GM23338 (cell line): ENCODE data around the gene TNFSF4. TPM values are rescaled to one million over a fixed set of nuclear protein-coding genes. Genes with fewer than 3 reads are reported as not detected.

ENCODE experiments used
- ATAC-seq: fragments of 200-7000 bp; cut with Tn5 transposase; 3 replicates; pipeline ENCODE4 v1.9.1; 2020
- DNase-seq: peaks from one replicate; pipeline ENCODE4 v3.0.0-alpha.2; 2015; ENCODE audit warnings: low spot score
- H2AFZ ChIP-seq: fragments of 200-600 bp; sonication (generic); 2 replicates; pipeline ENCODE4 v1.8.0; 2016; ENCODE audit warnings: antibody characterized with exemption, mild to moderate bottlenecking, moderate library complexity
- H3F3A ChIP-seq: fragments of 200-600 bp; sonication (generic); replicated peaks from 2 replicates; pipeline ENCODE4 v1.8.0; 2017; ENCODE audit warnings: antibody characterized with exemption, mixed run types, low read depth
- H3K27ac ChIP-seq: fragments of 200-600 bp; sonication (generic); 2 replicates; pipeline ENCODE4 v1.6.1; 2016; ENCODE audit warnings: low read depth
- H3K27me3 ChIP-seq: fragments of 200-600 bp; sonication (generic); 2 replicates; pipeline ENCODE4 v1.8.0; 2016; ENCODE audit warnings: mild to moderate bottlenecking, mixed run types, moderate library complexity; ENCODE audit not compliant: insufficient read depth
- H3K36me3 ChIP-seq: fragments of 200-600 bp; sonication (generic); 2 replicates; pipeline ENCODE4 v1.8.0; 2016; ENCODE audit warnings: mild to moderate bottlenecking; ENCODE audit not compliant: insufficient read depth
- H3K4me1 ChIP-seq: fragments of 200-600 bp; sonication (generic); 2 replicates; pipeline ENCODE4 v1.8.0; 2016; ENCODE audit warnings: mild to moderate bottlenecking, moderate library complexity; ENCODE audit not compliant: insufficient read depth
- H3K4me2 ChIP-seq: fragments of 200-600 bp; sonication (generic); 2 replicates; pipeline ENCODE4 v1.7.1; 2017; ENCODE audit warnings: mixed run types
- H3K4me3 ChIP-seq: fragments of 200-600 bp; sonication (generic); 2 replicates; pipeline ENCODE4 v1.6.1; 2016; ENCODE audit warnings: mixed run types
- H3K79me2 ChIP-seq: fragments of 200-600 bp; sonication (generic); replicated peaks from 2 replicates; pipeline ENCODE4 v1.8.0; 2017; ENCODE audit warnings: mild to moderate bottlenecking; ENCODE audit not compliant: insufficient read depth
- H3K9me2 ChIP-seq: fragments of 200-600 bp; sonication (generic); 2 replicates; pipeline ENCODE4 v1.8.0; 2017; ENCODE audit not compliant: insufficient read depth
- H4K20me1 ChIP-seq: fragments of 200-600 bp; sonication (generic); replicated peaks from 2 replicates; pipeline ENCODE4 v1.8.0; 2017; ENCODE audit warnings: mild to moderate bottlenecking; ENCODE audit not compliant: insufficient read depth
- H3K27ac Mint-ChIP-seq: 2 replicates; pipeline ENCODE4 v1.8.0; 2020; ENCODE audit warnings: inconsistent platforms, mild to moderate bottlenecking, moderate library complexity, mixed read lengths
- H3K27me3 Mint-ChIP-seq: 3 replicates; pipeline ENCODE4 v1.8.0; 2022; ENCODE audit warnings: low read depth, mild to moderate bottlenecking, moderate library complexity, mixed read lengths, inconsistent platforms; ENCODE audit not compliant: insufficient read depth, poor library complexity
- H3K36me3 Mint-ChIP-seq: 3 replicates; pipeline ENCODE4 v1.8.0; 2021; ENCODE audit warnings: low read depth, mild to moderate bottlenecking, inconsistent platforms, moderate library complexity, mixed read lengths
- H3K4me1 Mint-ChIP-seq: 3 replicates; pipeline ENCODE4 v1.8.0; 2020; ENCODE audit warnings: mild to moderate bottlenecking, inconsistent platforms, mixed read lengths
- H3K4me3 Mint-ChIP-seq: 3 replicates; pipeline ENCODE4 v1.8.0; 2021; ENCODE audit warnings: moderate library complexity, mild to moderate bottlenecking, inconsistent platforms, mixed read lengths
- H3K9me3 Mint-ChIP-seq: 3 replicates; pipeline ENCODE4 v1.8.0; 2020; ENCODE audit warnings: moderate library complexity, mild to moderate bottlenecking, inconsistent platforms, mixed read lengths
- EZH2phosphoT487 ChIP-seq: fragments of 200-600 bp; sonication (generic); IDR thresholded peaks from one replicate; pipeline ENCODE4 v1.8.1; 2018; ENCODE audit warnings: antibody characterized with exemption; ENCODE audit not compliant: unreplicated experiment
- JUNB ChIP-seq: IDR thresholded peaks from one replicate; pipeline ENCODE4 v1.6.1; 2016; ENCODE audit warnings: antibody characterized with exemption; ENCODE audit not compliant: unreplicated experiment
- NANOG ChIP-seq: IDR thresholded peaks from 2 replicates; pipeline ENCODE4 v1.6.1; 2016; ENCODE audit warnings: antibody characterized with exemption, borderline replicate concordance
- POLR2AphosphoS5 ChIP-seq: IDR thresholded peaks from 2 replicates; pipeline ENCODE4 v1.6.1; 2016; ENCODE audit warnings: antibody characterized with exemption, low read depth
- STAT1 ChIP-seq: IDR thresholded peaks from one replicate; pipeline ENCODE4 v1.6.1; 2016; ENCODE audit warnings: antibody characterized with exemption; ENCODE audit not compliant: unreplicated experiment
- ZNF114 ChIP-seq: fragments of 250-450 bp; sonication (Bioruptor Pico); IDR thresholded peaks from 2 replicates; pipeline ENCODE4 v1.5.0; 2020; ENCODE audit warnings: mild to moderate bottlenecking, moderate library complexity
- ZNF331 ChIP-seq: fragments of 250-450 bp; sonication (Bioruptor Pico); IDR thresholded peaks from 2 replicates; pipeline ENCODE4 v1.5.0; 2020; ENCODE audit warnings: low read depth, mild to moderate bottlenecking, moderate library complexity
- polyA plus RNA-seq: library from polyadenylated mRNA; unstranded; fragments of >200 nt; fragmentation: Nextera tagmentation; extraction: Ambion mirVana; gene quantifications from 2 replicates; pipeline ENCODE4 v1.2.1, GENCODE V29; 2016
- total RNA-seq: library from RNA; depleted of rRNA; stranded (reverse); fragments of >200 nt; shearing (Covaris generic); gene quantifications from 2 replicates; pipeline ENCODE4 v1.2.3, GENCODE V29; 2014
- TF ChIP-seq, protein P1 (sequence below), 2 experiments: fragments of 200-600 bp in 1 of 2; sonication (generic) in 1 of 2; conservative IDR thresholded peaks; 2 replicates each; pipeline versions ENCODE4 v1.5.1 to v1.6.1; 2016 to 2017; ENCODE audit warnings: antibody characterized with exemption in 2 of 2, low read depth in 2 of 2, mild to moderate bottlenecking in 2 of 2, moderate library complexity in 1 of 2
- TF ChIP-seq, protein P2 (sequence below): IDR thresholded peaks from one replicate; pipeline ENCODE4 v1.6.1; 2018; ENCODE audit warnings: antibody characterized with exemption; ENCODE audit not compliant: unreplicated experiment
- TF ChIP-seq, protein P3 (sequence below): fragments of 250-450 bp; sonication (Bioruptor Pico); IDR thresholded peaks from 2 replicates; pipeline ENCODE4 v1.5.0; 2020; ENCODE audit warnings: mild to moderate bottlenecking, moderate library complexity

Gene TNFSF4
- total and polyA plus RNA-seq, 2 experiments from 2014 or later = 0.55 to 1.5 TPM

DNA sequence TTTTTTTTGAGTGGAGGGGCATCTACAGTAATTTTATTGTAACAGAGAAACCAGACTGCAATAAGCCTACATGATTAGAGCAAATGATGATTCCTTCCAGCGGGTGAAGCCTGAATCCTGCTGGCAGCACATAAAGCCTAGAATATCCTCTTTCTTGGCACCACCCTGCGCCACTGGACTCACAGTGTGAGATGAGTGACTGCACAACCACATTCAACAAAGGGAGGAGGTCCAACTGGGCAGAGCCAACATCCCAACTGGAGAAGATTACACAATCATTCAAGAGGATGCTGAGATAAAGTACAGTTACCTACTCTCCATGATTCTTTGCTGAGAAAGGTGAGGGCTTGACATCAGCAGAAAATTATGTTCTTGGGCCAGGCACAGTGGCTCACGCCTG, 67.4 kb downstream of the TNFSF4 start:
- Histone ChIP-seq H3K4me3 (no peak overlapping the region), H3K9me2 (0 out of 2 replicates have a peak, but pooled peaks cover 7% of the 10 kb centered on the region), H2AFZ (no peak overlapping the region), H3K27ac (no peak overlapping the region), H4K20me1 (no peaks in the 10 kb centered on the region), H3K79me2 (no peaks in the 10 kb centered on the region), H3K4me1 (no peaks in the 10 kb centered on the region), H3F3A (no peaks in the 10 kb centered on the region), H3K27me3 (no peaks in the 10 kb centered on the region), H3K36me3 (no peaks in the 10 kb centered on the region), H3K4me2 (no peak overlapping the region)
- TF ChIP-seq NANOG (no peak), JUNB (no peak), STAT1 (no peak)
- Mint-ChIP-seq H3K9me3 (no peaks in the 10 kb centered on the region), H3K4me1 (no peaks in the 10 kb centered on the region), H3K36me3 (no peaks in the 10 kb centered on the region), H3K27me3 (peaks cover 2% of the 10 kb centered on the region), H3K4me3 (no peak overlapping the region), H3K27ac (no peak overlapping the region)
- no peak for DNase-seq
- no peak for ATAC-seq

DNA sequence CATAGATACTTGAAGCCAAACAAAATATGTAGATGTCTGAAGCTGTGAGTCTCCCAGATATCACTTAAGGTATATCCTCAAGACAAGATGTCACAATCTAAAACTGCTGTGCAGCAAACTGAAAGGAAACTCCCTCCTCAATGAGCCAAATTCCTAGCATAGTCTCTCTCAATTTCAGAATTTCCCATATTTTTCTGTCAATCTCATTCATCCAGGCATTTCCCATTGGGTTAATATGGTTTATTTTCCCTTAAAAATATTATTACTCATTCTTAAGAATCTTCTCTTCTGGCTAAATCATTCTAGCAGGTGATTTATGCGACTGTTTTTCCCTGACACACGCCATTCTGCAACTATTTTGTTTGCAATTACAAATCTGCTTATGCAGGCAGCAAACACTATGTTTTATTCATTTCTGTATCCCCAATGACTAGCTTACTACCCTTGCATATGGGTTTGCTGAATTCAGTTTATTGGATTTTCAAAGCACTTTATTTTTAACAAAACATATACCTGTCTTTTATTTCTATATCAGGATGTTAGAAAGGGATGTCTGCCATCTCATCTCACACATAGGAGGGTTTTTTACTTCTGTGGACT, 69.9 kb downstream of the TNFSF4 start:
- ATAC-seq = no peak
- TF ChIP-seq ZNF331 (CRISPR knock-in tag) = no peak
- TF ChIP-seq, protein P1, sequence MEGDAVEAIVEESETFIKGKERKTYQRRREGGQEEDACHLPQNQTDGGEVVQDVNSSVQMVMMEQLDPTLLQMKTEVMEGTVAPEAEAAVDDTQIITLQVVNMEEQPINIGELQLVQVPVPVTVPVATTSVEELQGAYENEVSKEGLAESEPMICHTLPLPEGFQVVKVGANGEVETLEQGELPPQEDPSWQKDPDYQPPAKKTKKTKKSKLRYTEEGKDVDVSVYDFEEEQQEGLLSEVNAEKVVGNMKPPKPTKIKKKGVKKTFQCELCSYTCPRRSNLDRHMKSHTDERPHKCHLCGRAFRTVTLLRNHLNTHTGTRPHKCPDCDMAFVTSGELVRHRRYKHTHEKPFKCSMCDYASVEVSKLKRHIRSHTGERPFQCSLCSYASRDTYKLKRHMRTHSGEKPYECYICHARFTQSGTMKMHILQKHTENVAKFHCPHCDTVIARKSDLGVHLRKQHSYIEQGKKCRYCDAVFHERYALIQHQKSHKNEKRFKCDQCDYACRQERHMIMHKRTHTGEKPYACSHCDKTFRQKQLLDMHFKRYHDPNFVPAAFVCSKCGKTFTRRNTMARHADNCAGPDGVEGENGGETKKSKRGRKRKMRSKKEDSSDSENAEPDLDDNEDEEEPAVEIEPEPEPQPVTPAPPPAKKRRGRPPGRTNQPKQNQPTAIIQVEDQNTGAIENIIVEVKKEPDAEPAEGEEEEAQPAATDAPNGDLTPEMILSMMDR (conservative IDR thresholded peaks at IDR 0.05; ENCODE audit: low read depth in 2 of 2) = no peak
- no peak for TF ChIP-seq ZNF114 (CRISPR knock-in tag)
- TF ChIP-seq EZH2phosphoT487 = no peak
- no peak for TF ChIP-seq POLR2AphosphoS5
- no peak for TF ChIP-seq STAT1
- TF ChIP-seq, protein P2, sequence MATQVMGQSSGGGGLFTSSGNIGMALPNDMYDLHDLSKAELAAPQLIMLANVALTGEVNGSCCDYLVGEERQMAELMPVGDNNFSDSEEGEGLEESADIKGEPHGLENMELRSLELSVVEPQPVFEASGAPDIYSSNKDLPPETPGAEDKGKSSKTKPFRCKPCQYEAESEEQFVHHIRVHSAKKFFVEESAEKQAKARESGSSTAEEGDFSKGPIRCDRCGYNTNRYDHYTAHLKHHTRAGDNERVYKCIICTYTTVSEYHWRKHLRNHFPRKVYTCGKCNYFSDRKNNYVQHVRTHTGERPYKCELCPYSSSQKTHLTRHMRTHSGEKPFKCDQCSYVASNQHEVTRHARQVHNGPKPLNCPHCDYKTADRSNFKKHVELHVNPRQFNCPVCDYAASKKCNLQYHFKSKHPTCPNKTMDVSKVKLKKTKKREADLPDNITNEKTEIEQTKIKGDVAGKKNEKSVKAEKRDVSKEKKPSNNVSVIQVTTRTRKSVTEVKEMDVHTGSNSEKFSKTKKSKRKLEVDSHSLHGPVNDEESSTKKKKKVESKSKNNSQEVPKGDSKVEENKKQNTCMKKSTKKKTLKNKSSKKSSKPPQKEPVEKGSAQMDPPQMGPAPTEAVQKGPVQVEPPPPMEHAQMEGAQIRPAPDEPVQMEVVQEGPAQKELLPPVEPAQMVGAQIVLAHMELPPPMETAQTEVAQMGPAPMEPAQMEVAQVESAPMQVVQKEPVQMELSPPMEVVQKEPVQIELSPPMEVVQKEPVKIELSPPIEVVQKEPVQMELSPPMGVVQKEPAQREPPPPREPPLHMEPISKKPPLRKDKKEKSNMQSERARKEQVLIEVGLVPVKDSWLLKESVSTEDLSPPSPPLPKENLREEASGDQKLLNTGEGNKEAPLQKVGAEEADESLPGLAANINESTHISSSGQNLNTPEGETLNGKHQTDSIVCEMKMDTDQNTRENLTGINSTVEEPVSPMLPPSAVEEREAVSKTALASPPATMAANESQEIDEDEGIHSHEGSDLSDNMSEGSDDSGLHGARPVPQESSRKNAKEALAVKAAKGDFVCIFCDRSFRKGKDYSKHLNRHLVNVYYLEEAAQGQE = no peak
- TF ChIP-seq, protein P3, sequence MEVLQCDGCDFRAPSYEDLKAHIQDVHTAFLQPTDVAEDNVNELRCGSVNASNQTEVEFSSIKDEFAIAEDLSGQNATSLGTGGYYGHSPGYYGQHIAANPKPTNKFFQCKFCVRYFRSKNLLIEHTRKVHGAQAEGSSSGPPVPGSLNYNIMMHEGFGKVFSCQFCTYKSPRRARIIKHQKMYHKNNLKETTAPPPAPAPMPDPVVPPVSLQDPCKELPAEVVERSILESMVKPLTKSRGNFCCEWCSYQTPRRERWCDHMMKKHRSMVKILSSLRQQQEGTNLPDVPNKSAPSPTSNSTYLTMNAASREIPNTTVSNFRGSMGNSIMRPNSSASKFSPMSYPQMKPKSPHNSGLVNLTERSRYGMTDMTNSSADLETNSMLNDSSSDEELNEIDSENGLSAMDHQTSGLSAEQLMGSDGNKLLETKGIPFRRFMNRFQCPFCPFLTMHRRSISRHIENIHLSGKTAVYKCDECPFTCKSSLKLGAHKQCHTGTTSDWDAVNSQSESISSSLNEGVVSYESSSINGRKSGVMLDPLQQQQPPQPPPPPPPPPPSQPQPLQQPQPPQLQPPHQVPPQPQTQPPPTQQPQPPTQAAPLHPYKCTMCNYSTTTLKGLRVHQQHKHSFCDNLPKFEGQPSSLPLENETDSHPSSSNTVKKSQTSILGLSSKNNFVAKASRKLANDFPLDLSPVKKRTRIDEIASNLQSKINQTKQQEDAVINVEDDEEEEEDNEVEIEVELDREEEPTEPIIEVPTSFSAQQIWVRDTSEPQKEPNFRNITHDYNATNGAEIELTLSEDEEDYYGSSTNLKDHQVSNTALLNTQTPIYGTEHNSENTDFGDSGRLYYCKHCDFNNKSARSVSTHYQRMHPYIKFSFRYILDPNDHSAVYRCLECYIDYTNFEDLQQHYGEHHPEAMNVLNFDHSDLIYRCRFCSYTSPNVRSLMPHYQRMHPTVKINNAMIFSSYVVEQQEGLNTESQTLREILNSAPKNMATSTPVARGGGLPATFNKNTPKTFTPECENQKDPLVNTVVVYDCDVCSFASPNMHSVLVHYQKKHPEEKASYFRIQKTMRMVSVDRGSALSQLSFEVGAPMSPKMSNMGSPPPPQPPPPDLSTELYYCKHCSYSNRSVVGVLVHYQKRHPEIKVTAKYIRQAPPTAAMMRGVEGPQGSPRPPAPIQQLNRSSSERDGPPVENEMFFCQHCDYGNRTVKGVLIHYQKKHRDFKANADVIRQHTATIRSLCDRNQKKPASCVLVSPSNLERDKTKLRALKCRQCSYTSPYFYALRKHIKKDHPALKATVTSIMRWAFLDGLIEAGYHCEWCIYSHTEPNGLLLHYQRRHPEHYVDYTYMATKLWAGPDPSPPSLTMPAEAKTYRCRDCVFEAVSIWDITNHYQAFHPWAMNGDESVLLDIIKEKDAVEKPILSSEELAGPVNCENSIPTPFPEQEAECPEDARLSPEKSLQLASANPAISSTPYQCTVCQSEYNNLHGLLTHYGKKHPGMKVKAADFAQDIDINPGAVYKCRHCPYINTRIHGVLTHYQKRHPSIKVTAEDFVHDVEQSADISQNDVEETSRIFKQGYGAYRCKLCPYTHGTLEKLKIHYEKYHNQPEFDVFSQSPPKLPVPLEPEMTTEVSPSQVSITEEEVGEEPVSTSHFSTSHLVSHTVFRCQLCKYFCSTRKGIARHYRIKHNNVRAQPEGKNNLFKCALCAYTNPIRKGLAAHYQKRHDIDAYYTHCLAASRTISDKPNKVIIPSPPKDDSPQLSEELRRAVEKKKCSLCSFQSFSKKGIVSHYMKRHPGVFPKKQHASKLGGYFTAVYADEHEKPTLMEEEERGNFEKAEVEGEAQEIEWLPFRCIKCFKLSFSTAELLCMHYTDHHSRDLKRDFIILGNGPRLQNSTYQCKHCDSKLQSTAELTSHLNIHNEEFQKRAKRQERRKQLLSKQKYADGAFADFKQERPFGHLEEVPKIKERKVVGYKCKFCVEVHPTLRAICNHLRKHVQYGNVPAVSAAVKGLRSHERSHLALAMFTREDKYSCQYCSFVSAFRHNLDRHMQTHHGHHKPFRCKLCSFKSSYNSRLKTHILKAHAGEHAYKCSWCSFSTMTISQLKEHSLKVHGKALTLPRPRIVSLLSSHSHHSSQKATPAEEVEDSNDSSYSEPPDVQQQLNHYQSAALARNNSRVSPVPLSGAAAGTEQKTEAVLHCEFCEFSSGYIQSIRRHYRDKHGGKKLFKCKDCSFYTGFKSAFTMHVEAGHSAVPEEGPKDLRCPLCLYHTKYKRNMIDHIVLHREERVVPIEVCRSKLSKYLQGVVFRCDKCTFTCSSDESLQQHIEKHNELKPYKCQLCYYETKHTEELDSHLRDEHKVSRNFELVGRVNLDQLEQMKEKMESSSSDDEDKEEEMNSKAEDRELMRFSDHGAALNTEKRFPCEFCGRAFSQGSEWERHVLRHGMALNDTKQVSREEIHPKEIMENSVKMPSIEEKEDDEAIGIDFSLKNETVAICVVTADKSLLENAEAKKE (CRISPR knock-in tag) = no peak

More for the DNA sequence above, 69.9 kb downstream of the TNFSF4 start:
- Histone ChIP-seq H3K36me3 (no peaks in the 10 kb centered on the region), H3K27ac (no peak overlapping the region), H3K27me3 (no peaks in the 10 kb centered on the region), H3K4me2 (no peak overlapping the region), H3K4me3 (no peak overlapping the region), H2AFZ (no peak overlapping the region), H4K20me1 (no peaks in the 10 kb centered on the region), H3K79me2 (no peaks in the 10 kb centered on the region), H3K9me2 (peaks cover 13% of the 10 kb centered on the region), H3F3A (no peaks in the 10 kb centered on the region), H3K4me1 (no peaks in the 10 kb centered on the region)
- H3K27ac Mint-ChIP-seq = no peak overlapping the region
- no peaks in the 10 kb centered on the region for H3K27me3 Mint-ChIP-seq
- no peak overlapping the region for H3K4me3 Mint-ChIP-seq
- DNase-seq = no peak
- peaks cover 3% of the 10 kb centered on the region; the same call in 2 of the 3 replicates for H3K4me1 Mint-ChIP-seq
- no peaks in the 10 kb centered on the region for H3K36me3 Mint-ChIP-seq
- H3K9me3 Mint-ChIP-seq = no peaks in the 10 kb centered on the region
